Mesendoderm (in vitro differentiated cells): ENCODE results near the gene CIAO2A.
"Not testable (repeated sequence)": the region's sequence is repeated elsewhere in the genome, so short reads cannot be mapped to it uniquely, and the experiment has no call there.

Experiments used
- DNase-seq: peaks from one replicate; pipeline ENCODE4 v3.0.0; 2013
- H2AK5ac ChIP-seq: 2 replicates; pipeline ENCODE4 v1.6.1; 2013; ENCODE audit warnings: low read length, inconsistent platforms
- H2BK120ac ChIP-seq: 2 replicates; pipeline ENCODE4 v1.6.1; 2013; ENCODE audit warnings: low read depth, mild to moderate bottlenecking, low read length, moderate library complexity, mixed read lengths
- H2BK15ac ChIP-seq: replicated peaks from 2 replicates; pipeline ENCODE4 v1.6.1; 2013; ENCODE audit warnings: low read depth, mild to moderate bottlenecking, moderate library complexity
- H2BK5ac ChIP-seq: 2 replicates; pipeline ENCODE4 v1.6.1; 2013; ENCODE audit warnings: low read length, inconsistent platforms
- H3K18ac ChIP-seq: 2 replicates; pipeline ENCODE4 v1.6.1; 2013; ENCODE audit warnings: mild to moderate bottlenecking, low read length, mixed read lengths
- H3K23ac ChIP-seq: one replicate; pipeline ENCODE4 v1.6.1; 2013; ENCODE audit warnings: low read length
- H3K27ac ChIP-seq: 2 replicates; pipeline ENCODE4 v1.5.1; 2013; ENCODE audit warnings: low read depth, mild to moderate bottlenecking, inconsistent platforms, low read length, moderate library complexity
- H3K27me3 ChIP-seq: 2 replicates; pipeline ENCODE4 v1.6.1; 2013; ENCODE audit warnings: low read length, control low read depth, mild to moderate bottlenecking, inconsistent platforms; ENCODE audit not compliant: insufficient read depth, poor library complexity
- H3K36me3 ChIP-seq: 2 replicates; pipeline ENCODE4 v1.6.1; 2013; ENCODE audit warnings: low read length, inconsistent platforms; ENCODE audit not compliant: control insufficient read depth, insufficient read depth
- H3K4ac ChIP-seq: one replicate; pipeline ENCODE4 v1.6.1; 2013; ENCODE audit warnings: low read depth, mild to moderate bottlenecking, low read length, moderate library complexity
- H3K4me1 ChIP-seq: 2 replicates; pipeline ENCODE4 v1.6.1; 2013; ENCODE audit warnings: low read depth, low read length, inconsistent platforms; ENCODE audit not compliant: control insufficient read depth
- H3K4me2 ChIP-seq: 2 replicates; pipeline ENCODE4 v1.6.1; 2013; ENCODE audit warnings: low read length
- H3K4me3 ChIP-seq: 2 replicates; pipeline ENCODE4 v1.5.1; 2013; ENCODE audit warnings: mild to moderate bottlenecking, low read length
- H3K56ac ChIP-seq: one replicate; pipeline ENCODE4 v1.6.1; 2013; ENCODE audit warnings: low read length
- H3K79me1 ChIP-seq: 2 replicates; pipeline ENCODE4 v1.6.1; 2013; ENCODE audit warnings: low read length, inconsistent platforms
- H3K79me2 ChIP-seq: 2 replicates; pipeline ENCODE4 v1.6.1; 2013; ENCODE audit warnings: mild to moderate bottlenecking, low read length; ENCODE audit not compliant: control insufficient read depth, insufficient read depth
- H3K9ac ChIP-seq: 2 replicates; pipeline ENCODE4 v1.6.1; 2013; ENCODE audit warnings: low read length, inconsistent platforms
- H4K5ac ChIP-seq: one replicate; pipeline ENCODE4 v1.6.1; 2013; ENCODE audit warnings: low read length
- H4K8ac ChIP-seq: one replicate; pipeline ENCODE4 v1.6.1; 2013; ENCODE audit warnings: low read depth, mild to moderate bottlenecking, control low read depth, low read length, moderate library complexity
- WGBS: extraction: QIAGEN DNeasy Blood & Tissue Kit; methylation state at CpG from one replicate; pipeline ENCODE4 v1.1.7; 2013; ENCODE audit warnings: low lambda C conversion rate, missing lambda C conversion rate; ENCODE audit not compliant: insufficient coverage; ENCODE audit errors: extremely low coverage; 5-methylcytosine and 5-hydroxymethylcytosine counted together

The CIAO2A gene

GRCh38 chr15:64127521-64128270, 34.1 kb upstream of the CIAO2A start:
- H3K79me2 ChIP-seq = no peaks in the 10 kb centered on the region
- no peak overlapping the region for H4K5ac ChIP-seq
- H2BK15ac ChIP-seq = no peak overlapping the region
- no CpG with 5 or more reads among the region's 6 CpGs for WGBS
- no peak overlapping the region for H3K4me3 ChIP-seq
- H4K8ac ChIP-seq = no peak overlapping the region
- H3K4me2 ChIP-seq = no peak overlapping the region
- H3K56ac ChIP-seq = no peak overlapping the region
- no peak overlapping the region for H3K27ac ChIP-seq
- no peak overlapping the region for H2AK5ac ChIP-seq
- no peak overlapping the region for H3K18ac ChIP-seq
- no peaks in the 10 kb centered on the region for H3K4me1 ChIP-seq
- no peak overlapping the region for H3K4ac ChIP-seq
- H2BK5ac ChIP-seq = no peak overlapping the region
- peaks cover 13% of the 10 kb centered on the region for H3K36me3 ChIP-seq
- H3K79me1 ChIP-seq = no peaks in the 10 kb centered on the region
- H2BK120ac ChIP-seq = no peak overlapping the region
- no peak overlapping the region for H3K23ac ChIP-seq
- no peak for DNase-seq
- H3K27me3 ChIP-seq = no peaks in the 10 kb centered on the region
- H3K9ac ChIP-seq = no peak overlapping the region

DNA sequence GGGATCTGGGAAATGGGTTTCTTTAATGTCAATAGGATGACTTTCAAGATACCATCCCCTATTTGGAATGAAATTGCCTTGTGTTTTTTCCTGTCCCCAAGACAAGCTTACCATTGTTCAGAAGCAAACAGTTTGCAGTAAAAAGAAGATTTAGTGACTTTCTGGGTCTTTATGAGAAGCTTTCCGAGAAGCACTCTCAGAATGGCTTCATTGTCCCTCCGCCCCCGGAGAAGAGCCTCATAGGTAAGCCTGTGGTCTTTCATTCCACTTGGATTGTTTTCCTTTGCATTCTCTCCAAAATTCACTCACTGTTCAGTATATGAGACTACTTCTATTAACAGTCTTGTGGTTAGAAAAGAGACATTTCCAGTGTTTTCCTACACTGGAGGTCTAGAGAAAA, 32.3 kb upstream of the CIAO2A start:
- no peak overlapping the region for H3K23ac ChIP-seq
- no CpG with 5 or more reads among the region's 3 CpGs for WGBS

DNA sequence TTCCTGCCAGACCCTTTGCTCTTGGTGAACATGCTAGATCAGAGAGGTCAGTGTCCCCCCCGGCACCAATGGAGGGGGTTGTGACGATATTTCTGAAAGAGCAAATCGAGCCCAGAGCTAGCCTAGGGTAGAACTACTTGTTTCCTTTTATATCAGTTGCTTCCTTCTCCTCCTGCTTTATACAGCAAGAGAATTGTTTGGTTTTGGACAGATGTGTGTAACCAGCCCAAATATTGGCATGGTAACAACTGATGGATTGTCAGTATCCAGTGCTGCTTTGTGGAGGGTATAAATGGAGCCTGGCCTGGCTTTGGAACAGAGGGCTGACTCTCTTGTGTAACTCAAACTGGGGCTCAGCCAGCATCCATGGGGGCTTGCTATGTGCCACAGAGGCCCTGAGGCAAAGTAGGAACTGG, 29.3 kb upstream of the CIAO2A start:
- no peak overlapping the region for H3K4me3 ChIP-seq
- WGBS = no CpG with 5 or more reads among the region's 3 CpGs
- H3K18ac ChIP-seq = no peak overlapping the region
- no peaks in the 10 kb centered on the region for H3K27me3 ChIP-seq
- H3K4me1 ChIP-seq = no peaks in the 10 kb centered on the region
- H3K9ac ChIP-seq = no peak overlapping the region
- H4K8ac ChIP-seq = no peak overlapping the region
- H4K5ac ChIP-seq = no peak overlapping the region
- no peak overlapping the region for H2AK5ac ChIP-seq
- no peaks in the 10 kb centered on the region for H3K79me1 ChIP-seq
- H3K4me2 ChIP-seq = no peak overlapping the region
- no peak overlapping the region for H3K27ac ChIP-seq
- no peak overlapping the region for H3K56ac ChIP-seq
- no peak overlapping the region for H3K4ac ChIP-seq
- H3K23ac ChIP-seq = no peak overlapping the region
- no peak overlapping the region for H2BK5ac ChIP-seq
- no peaks in the 10 kb centered on the region for H3K79me2 ChIP-seq
- no peak for DNase-seq
- H2BK120ac ChIP-seq = no peak overlapping the region
- H3K36me3 ChIP-seq = peaks cover 7% of the 10 kb centered on the region
- no peak overlapping the region for H2BK15ac ChIP-seq

More for the DNA sequence above, 32.3 kb upstream of the CIAO2A start:
- Histone ChIP-seq H4K5ac (no peak overlapping the region), H3K4me1 (no peaks in the 10 kb centered on the region), H3K27me3 (no peaks in the 10 kb centered on the region), H3K4me2 (no peak overlapping the region), H2AK5ac (no peak overlapping the region), H3K18ac (no peak overlapping the region), H3K56ac (no peak overlapping the region), H3K9ac (no peak overlapping the region), H4K8ac (no peak overlapping the region), H2BK5ac (no peak overlapping the region), H2BK120ac (no peak overlapping the region), H3K79me1 (no peaks in the 10 kb centered on the region), H3K27ac (no peak overlapping the region), H2BK15ac (no peak overlapping the region), H3K79me2 (no peaks in the 10 kb centered on the region), H3K4me3 (no peak overlapping the region), H3K36me3 (peaks cover 12% of the 10 kb centered on the region), H3K4ac (no peak overlapping the region)
- DNase-seq = no peak

GRCh38 chr15:64122444-64122843, 28.8 kb upstream of the CIAO2A start:
- Histone ChIP-seq H3K27me3 (no peaks in the 10 kb centered on the region), H3K4me1 (no peaks in the 10 kb centered on the region)
- WGBS = no CpG with 5 or more reads among the region's 1 CpG

GRCh38 chr15:64121614-64122013, 28.0 kb upstream of the CIAO2A start:
- no peak overlapping the region for H3K23ac ChIP-seq
- no peak overlapping the region for H2BK120ac ChIP-seq
- no peak overlapping the region for H3K9ac ChIP-seq
- no peaks in the 10 kb centered on the region for H3K4me1 ChIP-seq
- H3K4ac ChIP-seq = no peak overlapping the region
- no peak overlapping the region for H4K8ac ChIP-seq
- no peak overlapping the region for H3K18ac ChIP-seq
- H3K56ac ChIP-seq = no peak overlapping the region
- no peak overlapping the region for H4K5ac ChIP-seq
- no peaks in the 10 kb centered on the region for H3K27me3 ChIP-seq
- no peak overlapping the region for H3K4me2 ChIP-seq
- H3K79me1 ChIP-seq = no peaks in the 10 kb centered on the region
- H2BK5ac ChIP-seq = no peak overlapping the region
- peaks cover 3% of the 10 kb centered on the region for H3K36me3 ChIP-seq
- no peak overlapping the region for H3K27ac ChIP-seq
- H2AK5ac ChIP-seq = no peak overlapping the region
- no peak overlapping the region for H2BK15ac ChIP-seq
- H3K79me2 ChIP-seq = no peaks in the 10 kb centered on the region
- H3K4me3 ChIP-seq = no peak overlapping the region
- no peak for DNase-seq
- no CpG with 5 or more reads among the region's 4 CpGs for WGBS

More at GRCh38 chr15:64122444-64122843, 28.8 kb upstream of the CIAO2A start:
- no peak for DNase-seq
- Histone ChIP-seq H3K4me3 (no peak overlapping the region), H4K8ac (no peak overlapping the region), H2AK5ac (no peak overlapping the region), H3K4ac (no peak overlapping the region), H3K56ac (no peak overlapping the region), H2BK15ac (no peak overlapping the region), H3K18ac (no peak overlapping the region), H3K79me1 (no peaks in the 10 kb centered on the region), H3K36me3 (peaks cover 4% of the 10 kb centered on the region), H3K27ac (no peak overlapping the region), H2BK120ac (no peak overlapping the region), H3K4me2 (no peak overlapping the region), H4K5ac (no peak overlapping the region), H3K23ac (no peak overlapping the region), H2BK5ac (no peak overlapping the region), H3K79me2 (no peaks in the 10 kb centered on the region), H3K9ac (no peak overlapping the region)

GRCh38 chr15:64120322-64120721, 26.7 kb upstream of the CIAO2A start:
- not testable (repeated sequence) for H2BK5ac ChIP-seq, H3K4ac ChIP-seq, H3K18ac ChIP-seq, H3K9ac ChIP-seq, H3K79me2 ChIP-seq, H3K4me3 ChIP-seq, H2BK120ac ChIP-seq, H3K4me1 ChIP-seq, H3K27ac ChIP-seq, DNase-seq, H3K23ac ChIP-seq, H2BK15ac ChIP-seq, H4K8ac ChIP-seq, H2AK5ac ChIP-seq, H3K56ac ChIP-seq, H3K79me1 ChIP-seq, H3K36me3 ChIP-seq, H3K27me3 ChIP-seq, H3K4me2 ChIP-seq, H4K5ac ChIP-seq
- no CpG with 5 or more reads among the region's 2 CpGs for WGBS
